Neutrophil (primary cell): ENCODE results near the gene NUDT16.

Experiments used
- H3K27ac ChIP-seq: fragments of 200-600 bp; sonication (generic); 2 replicates; pipeline ENCODE4 v1.5.1; 2016; ENCODE audit warnings: mild to moderate bottlenecking, moderate library complexity
- H3K27me3 ChIP-seq: fragments of 200-600 bp; sonication (generic); 2 replicates; pipeline ENCODE4 v1.6.0; 2016; ENCODE audit warnings: mild to moderate bottlenecking
- H3K36me3 ChIP-seq: fragments of 200-600 bp; sonication (generic); 2 replicates; pipeline ENCODE4 v1.5.1; 2017
- H3K4me1 ChIP-seq, 2 experiments: fragments of 200-600 bp in 1 of 2; sonication (generic) in 1 of 2; 1 replicate in 1 of 2; 2 replicates in 1 of 2; pipeline versions ENCODE4 v1.5.1 to v1.6.1; 2013 to 2016; ENCODE audit warnings: low read depth in 1 of 2, low read length in 1 of 2, mild to moderate bottlenecking in 1 of 2, moderate library complexity in 1 of 2; ENCODE audit not compliant: control insufficient read depth in 1 of 2, insufficient read depth in 1 of 2
- H3K4me3 ChIP-seq, 2 experiments: fragments of 200-600 bp in 1 of 2; sonication (generic) in 1 of 2; 1 replicate in 1 of 2; 2 replicates in 1 of 2; pipeline ENCODE4 v1.5.1; 2013 to 2016; ENCODE audit warnings: low read depth in 1 of 2, low read length in 1 of 2, mild to moderate bottlenecking in 1 of 2, moderate library complexity in 1 of 2
- H3K9me3 ChIP-seq: fragments of 200-600 bp; sonication (generic); 2 replicates; pipeline ENCODE4 v1.5.1; 2016
- CTCF ChIP-seq: fragments of 200-600 bp; sonication (generic); IDR thresholded peaks from 2 replicates; pipeline ENCODE4 v1.5.1; 2016; ENCODE audit warnings: antibody characterized with exemption

Gene NUDT16

GRCh38 chr3:131394400-131394799, 12.8 kb downstream of the NUDT16 start:
- no peak for TF ChIP-seq CTCF
- no peaks in the 10 kb centered on the region for H3K4me1 ChIP-seq
- no peaks in the 10 kb centered on the region for H3K27me3 ChIP-seq
- no peak overlapping the region for H3K4me3 ChIP-seq
- no peaks in the 10 kb centered on the region for H3K36me3 ChIP-seq
- no peaks in the 10 kb centered on the region for H3K9me3 ChIP-seq
- H3K27ac ChIP-seq: no peak overlapping the region

GRCh38 chr3:131396170-131396569, 14.6 kb downstream of the NUDT16 start:
- H3K27me3 ChIP-seq: no peaks in the 10 kb centered on the region
- H3K4me1 ChIP-seq: no peaks in the 10 kb centered on the region
- H3K9me3 ChIP-seq: no peaks in the 10 kb centered on the region
- no peak overlapping the region for H3K4me3 ChIP-seq
- H3K36me3 ChIP-seq: no peaks in the 10 kb centered on the region
- no peak for TF ChIP-seq CTCF
- no peak overlapping the region for H3K27ac ChIP-seq

- Histone ChIP-seq H3K27me3 (no peaks in the 10 kb centered on the region), H3K9me3 (no peaks in the 10 kb centered on the region), H3K36me3 (no peaks in the 10 kb centered on the region), H3K4me1 (no peaks in the 10 kb centered on the region), H3K4me3 (no peak overlapping the region), H3K27ac (no peak overlapping the region)
- TF ChIP-seq CTCF: no peak
Observed at GRCh38 chr3:131397889-131398288, 16.3 kb downstream of the NUDT16 start.

- Histone ChIP-seq H3K4me3 (no peak overlapping the region), H3K9me3 (no peaks in the 10 kb centered on the region), H3K27ac (no peak overlapping the region), H3K36me3 (no peaks in the 10 kb centered on the region), H3K27me3 (no peaks in the 10 kb centered on the region), H3K4me1 (no peaks in the 10 kb centered on the region)
- no peak for TF ChIP-seq CTCF
Observed at GRCh38 chr3:131401978-131402377, 20.4 kb downstream of the NUDT16 start.

- H3K4me3 ChIP-seq: no peak overlapping the region
- H3K27ac ChIP-seq: no peak overlapping the region
- H3K9me3 ChIP-seq: no peaks in the 10 kb centered on the region
- TF ChIP-seq CTCF: no peak
- H3K36me3 ChIP-seq: no peaks in the 10 kb centered on the region
- no peaks in the 10 kb centered on the region for H3K27me3 ChIP-seq
- no peaks in the 10 kb centered on the region for H3K4me1 ChIP-seq
Observed at GRCh38 chr3:131402391-131403039, 20.9 kb downstream of the NUDT16 start.
